ENCODE data around the gene SMCO3. TPM values are rescaled to one million over a fixed set of nuclear protein-coding genes. Genes with fewer than 3 reads are reported as not detected.

SMCO3 gene
- total RNA-seq, 1 experiment from 2014 or later, result not detected

DNA sequence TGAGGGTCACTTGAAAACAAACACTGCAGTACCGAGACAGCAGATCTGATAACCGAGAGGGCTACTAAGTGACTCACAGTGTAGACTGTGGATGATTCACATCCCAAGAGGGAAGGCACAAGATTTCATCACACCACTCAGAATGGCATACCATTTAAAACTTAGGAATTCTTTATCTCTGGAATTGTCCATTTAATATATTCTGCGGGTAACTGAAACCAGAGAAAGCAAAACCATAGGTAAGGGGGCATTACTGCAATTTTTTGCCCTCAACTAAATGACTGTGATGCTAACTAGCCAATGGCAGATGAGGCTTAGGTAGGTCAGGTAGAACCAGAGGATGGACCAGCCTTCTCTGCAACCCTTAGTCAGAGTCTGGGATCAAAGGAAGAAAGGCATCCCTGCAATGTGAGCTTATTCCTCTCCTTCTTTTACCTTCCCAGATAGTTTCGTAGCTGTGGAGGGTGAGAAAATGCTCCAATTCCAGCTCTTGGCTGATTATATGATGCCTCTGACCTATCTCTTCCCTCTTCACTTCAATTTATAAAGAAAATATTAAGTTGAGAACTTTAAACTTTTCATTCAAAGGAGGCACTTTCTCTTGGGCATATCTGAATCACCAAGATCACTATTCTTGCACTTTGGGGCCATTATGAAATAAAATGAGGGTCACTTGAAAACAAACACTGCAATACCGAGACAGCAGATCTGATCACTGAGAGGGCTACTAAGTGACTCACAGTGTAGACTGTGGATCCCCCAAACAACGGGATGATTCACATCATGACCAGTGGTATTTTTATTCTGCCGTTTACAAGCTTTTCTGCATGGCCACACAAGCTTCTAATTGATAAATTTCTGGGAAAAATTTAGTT lies 22.6 kb upstream of the SMCO3 start (continued):
- TF ChIP-seq ZBTB33 (IDR thresholded peaks at IDR 0.05; ENCODE audit: extremely low read depth, insufficient replicate concordance, low read length), result no peak
- TF ChIP-seq ZFX (IDR thresholded peaks at IDR 0.05), result no peak
- TF ChIP-seq YY1 (IDR thresholded peaks at IDR 0.05; ENCODE audit: extremely low read depth, insufficient replicate concordance, low read depth, low read length), result no peak
- TF ChIP-seq CEBPB (IDR thresholded peaks at IDR 0.05; ENCODE audit: low read depth), result peak; percentile 83

DNA sequence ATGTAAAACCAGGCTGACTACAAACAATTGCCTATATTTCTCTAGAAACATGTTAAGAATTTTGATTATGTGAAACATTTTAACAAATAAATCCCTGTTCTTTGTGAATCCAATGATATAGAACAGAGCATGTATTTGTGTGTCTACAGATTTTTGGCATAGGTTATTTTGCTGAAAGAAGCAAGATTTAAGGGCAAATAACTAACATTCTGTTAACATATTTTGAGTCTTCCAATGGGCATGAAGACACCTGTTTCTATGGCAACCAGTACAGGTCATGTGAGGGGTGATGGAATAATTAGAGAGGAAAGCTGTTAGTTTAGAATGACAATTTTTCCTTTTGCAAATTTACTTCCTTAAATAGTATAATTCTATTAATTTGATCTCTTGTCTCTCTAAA lies 20.5 kb upstream of the SMCO3 start:
- POLR2A ChIA-PET, result no interaction called here
- Histone ChIP-seq H3K4me1 (ENCODE audit: control insufficient read depth in 1 of 2, insufficient read depth in 2 of 2, low read length in 2 of 2) (peaks cover 0 to 12% of the 10 kb centered on the region in 2 experiments; a peak in 2 of 4 replicates), H3K36me3 (ENCODE audit: control insufficient read depth in 1 of 2, insufficient read depth in 2 of 2, low read length in 2 of 2) (no peaks in the 10 kb centered on the region), H2AFZ (ENCODE audit: low read depth, low read length, poor library complexity, severe bottlenecking) (no peak overlapping the region), H4K20me1 (ENCODE audit: insufficient read depth) (no peaks in the 10 kb centered on the region), H3K27ac (ENCODE audit: low read depth, low read length) (no peak overlapping the region), H3K27me3 (ENCODE audit: insufficient read depth, low read length) (no peaks in the 10 kb centered on the region), H3K9me3 (ENCODE audit: control insufficient read depth in 1 of 2, insufficient read depth in 1 of 2, low read depth in 1 of 2, low read length in 2 of 2) (no peaks in the 10 kb centered on the region), H3K79me2 (ENCODE audit: insufficient read depth, low read length) (no peaks in the 10 kb centered on the region), H3K9me2 (ENCODE audit: insufficient read depth) (no peaks in the 10 kb centered on the region), H3K9ac (ENCODE audit: low read length) (no peak overlapping the region), H3K4me3 (replicated peaks in 1 of 2; ENCODE audit: low read depth in 1 of 2, low read length in 2 of 2) (no peak overlapping the region), H3K4me2 (ENCODE audit: low read length) (no peak overlapping the region)
- CTCF ChIA-PET, result no interaction called here
- BruUV-seq (replicated peaks), result no TSS peak
- no peak for DNase-seq (ENCODE audit: low read depth, low spot score)
- intact Hi-C loops (cut with micrococcal nuclease), result no loop called here
- RAD21 ChIA-PET (ENCODE audit: low non-redundant PET in 1 of 2, low total read pairs in 2 of 2, uncharacterized antibody in 2 of 2, unreplicated experiment in 2 of 2), result no interaction called here
- TF ChIP-seq CBX3 (IDR thresholded peaks at IDR 0.05; ENCODE audit: low read depth) (no peak), CTCF (IDR thresholded peaks at IDR 0.05 in 2 of 3, conservative IDR thresholded peaks at IDR 0.05 in 1 of 3; ENCODE audit: borderline replicate concordance in 1 of 3, insufficient read depth in 1 of 3, low read depth in 2 of 3, low read length in 2 of 3) (no peak), TCF7L2 (IDR thresholded peaks at IDR 0.05; ENCODE audit: borderline replicate concordance, extremely low read depth, insufficient read depth, insufficient read length) (no peak), ZNF274 (IDR thresholded peaks at IDR 0.05; ENCODE audit: low read depth, low read length) (no peak), YY1 (IDR thresholded peaks at IDR 0.05; ENCODE audit: extremely low read depth, insufficient replicate concordance, low read depth, low read length) (no peak), ELF1 (IDR thresholded peaks at IDR 0.05; ENCODE audit: borderline replicate concordance, low read depth) (no peak), CEBPB (IDR thresholded peaks at IDR 0.05; ENCODE audit: low read depth) (no peak), EZH2 (IDR thresholded peaks at IDR 0.05) (no peak), POLR2A (IDR thresholded peaks at IDR 0.05; ENCODE audit: borderline replicate concordance, extremely low read depth, insufficient read depth, insufficient read length) (no peak), EZH2phosphoT487 (IDR thresholded peaks at IDR 0.05; ENCODE audit: borderline replicate concordance) (no peak), ZFX (IDR thresholded peaks at IDR 0.05) (no peak)
- ATAC-seq, result no peak
